Mononuclear cell (primary cell): Measurements from ENCODE around the gene ATP13A3. TPM values are rescaled to one million over a fixed set of nuclear protein-coding genes. Genes with fewer than 3 reads are reported as not detected.
A peak's percentile ranks its signal among the peaks of the same experiment; 100 is the strongest.
"Not testable (repeated sequence)": the region's sequence is repeated elsewhere in the genome, so short reads cannot be mapped to it uniquely, and the experiment has no call there.

Experiments
- H3K27me3 ChIP-seq: 2 replicates; pipeline ENCODE4 v1.6.0; 2011; ENCODE audit warnings: low read length, control low read depth; ENCODE audit not compliant: insufficient read depth
- H3K4me1 ChIP-seq: 2 replicates; pipeline ENCODE4 v1.5.1; 2011; ENCODE audit warnings: mild to moderate bottlenecking, low read length, control low read depth; ENCODE audit not compliant: insufficient read depth
- H3K4me3 ChIP-seq: 2 replicates; pipeline ENCODE4 v1.5.1; 2011; ENCODE audit warnings: mild to moderate bottlenecking, low read length, moderate library complexity
- H3K9me3 ChIP-seq: 2 replicates; pipeline ENCODE4 v1.5.1; 2011; ENCODE audit warnings: low read depth, mild to moderate bottlenecking, control low read depth, low read length
- total RNA-seq: library from RNA; depleted of rRNA; stranded (reverse); fragments of >200 nt; gene quantifications from one replicate; pipeline ENCODE4 v1.2.3, GENCODE V29; 2012

The ATP13A3 gene
- 179 TPM for total RNA-seq

GRCh38 chr3:194486540-194487288 lies at the start of gene ATP13A3:
TSS of gene ATP13A3 (minus strand) at chr3:194487002. CDS start at chr3:194462190, 24,812 bp downstream.
- peaks cover 57% of the 10 kb centered on the region for H3K4me1 ChIP-seq
- H3K9me3 ChIP-seq: no peaks in the 10 kb centered on the region
- peak within 1 kb of the TSS; percentile 60 for H3K4me3 ChIP-seq
- no peaks in the 10 kb centered on the region for H3K27me3 ChIP-seq

DNA sequence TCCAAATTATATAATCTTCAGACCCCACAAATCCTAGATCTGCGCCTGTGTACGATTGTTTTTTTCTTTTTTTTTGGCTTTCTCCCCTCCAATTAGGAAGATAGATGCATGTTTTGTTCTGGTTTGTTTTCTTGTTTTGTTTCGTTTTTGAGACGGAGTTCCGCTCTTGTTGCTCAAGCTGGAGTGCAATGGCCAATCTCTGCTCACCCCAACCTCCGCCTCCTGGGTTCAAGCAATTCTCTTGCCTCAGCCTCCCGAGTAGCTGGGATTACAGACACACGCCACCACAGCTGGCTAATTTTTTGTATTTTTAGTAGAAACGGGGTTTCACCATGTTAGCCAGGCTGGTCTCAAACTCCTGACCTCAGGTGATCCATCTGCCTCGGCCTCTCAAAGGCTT lies 48.4 kb upstream of the ATP13A3 start:
- H3K4me3 ChIP-seq, H3K4me1 ChIP-seq, H3K27me3 ChIP-seq: not testable (repeated sequence)
- peaks cover 10% of the 10 kb centered on the region for H3K9me3 ChIP-seq

DNA sequence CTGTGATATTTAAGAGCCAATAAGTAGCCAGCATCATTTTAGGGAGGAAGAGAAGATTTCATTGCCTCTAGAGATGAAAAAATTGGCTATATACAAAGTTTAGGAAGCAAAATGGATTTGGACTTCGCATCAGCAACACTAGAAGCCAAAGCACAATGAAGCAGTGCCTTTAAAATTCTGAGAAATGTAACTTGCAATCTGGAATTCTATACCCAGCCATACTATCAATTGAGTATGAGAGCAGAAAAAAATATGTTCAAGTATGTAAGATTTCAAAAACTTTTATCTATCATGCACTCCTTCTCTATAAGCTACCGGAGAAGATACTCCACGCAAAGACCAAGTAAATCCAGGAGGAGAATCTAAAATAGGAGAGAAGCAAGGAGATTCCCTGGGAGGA lies 47.4 kb upstream of the ATP13A3 start:
- H3K4me1 ChIP-seq: peaks cover 5% of the 10 kb centered on the region
- H3K4me3 ChIP-seq: no peak overlapping the region
- peaks cover 10% of the 10 kb centered on the region for H3K9me3 ChIP-seq
- no peaks in the 10 kb centered on the region for H3K27me3 ChIP-seq

- Histone ChIP-seq H3K9me3 (peaks cover 10% of the 10 kb centered on the region), H3K4me1 (peaks cover 5% of the 10 kb centered on the region), H3K27me3 (no peaks in the 10 kb centered on the region), H3K4me3 (no peak overlapping the region)
Measured at GRCh38 chr3:194532591-194532990, 45.8 kb upstream of the ATP13A3 start.

- Histone ChIP-seq H3K9me3 (no peaks in the 10 kb centered on the region), H3K4me3 (no peak overlapping the region), H3K4me1 (peaks cover 6% of the 10 kb centered on the region), H3K27me3 (no peaks in the 10 kb centered on the region)
Measured at GRCh38 chr3:194527726-194528125, 40.9 kb upstream of the ATP13A3 start.

DNA sequence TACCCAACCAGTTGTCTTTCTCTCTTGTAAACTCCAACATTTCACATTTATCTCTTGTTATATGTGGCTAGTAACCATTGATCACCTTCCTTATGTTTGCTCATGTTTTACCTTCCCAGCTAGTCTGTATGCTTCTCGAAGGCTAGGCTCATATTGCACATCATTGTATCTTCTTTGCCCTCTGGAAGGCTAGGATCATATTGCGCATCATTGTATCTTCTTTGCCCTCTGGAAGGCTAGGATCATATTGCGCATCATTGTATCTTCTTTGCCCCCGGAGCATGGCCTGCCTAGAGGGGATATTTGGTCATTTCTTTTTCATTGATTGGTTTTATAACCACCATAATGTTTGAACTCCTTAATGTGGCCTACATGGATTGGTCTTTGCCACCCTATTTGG lies 39.4 kb upstream of the ATP13A3 start:
- Histone ChIP-seq H3K27me3 (no peaks in the 10 kb centered on the region), H3K9me3 (no peaks in the 10 kb centered on the region), H3K4me3 (no peak overlapping the region), H3K4me1 (peaks cover 6% of the 10 kb centered on the region)

DNA sequence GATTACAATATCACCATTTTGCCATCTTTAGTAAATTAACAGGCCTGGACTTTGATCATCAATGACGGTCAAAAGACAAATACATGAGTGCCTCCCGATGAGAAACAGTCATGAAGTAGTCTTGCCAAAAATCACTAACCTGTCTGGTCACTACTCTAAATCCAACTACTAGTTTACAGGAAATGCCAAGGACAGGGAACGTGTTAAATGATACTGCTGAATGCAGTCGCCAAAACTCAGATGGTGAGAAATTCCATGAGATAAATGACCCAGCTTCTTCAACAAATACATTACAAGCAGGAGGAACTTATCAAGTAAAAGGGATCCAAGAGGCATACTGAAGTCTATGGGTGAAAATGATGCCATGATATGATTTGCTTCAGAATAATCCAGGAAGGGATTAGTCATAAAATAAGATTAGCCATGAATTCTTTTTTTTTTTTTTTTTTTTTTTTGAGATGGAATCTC lies 35.8 kb upstream of the ATP13A3 start:
- H3K27me3 ChIP-seq: no peaks in the 10 kb centered on the region
- H3K4me1 ChIP-seq: peaks cover 6% of the 10 kb centered on the region
- H3K9me3 ChIP-seq: no peaks in the 10 kb centered on the region
- no peak overlapping the region for H3K4me3 ChIP-seq

- no peaks in the 10 kb centered on the region for H3K27me3 ChIP-seq
- H3K4me3 ChIP-seq: no peak overlapping the region
- H3K4me1 ChIP-seq: peaks cover 6% of the 10 kb centered on the region
- H3K9me3 ChIP-seq: no peaks in the 10 kb centered on the region
Measured at GRCh38 chr3:194521510-194522260, 34.9 kb upstream of the ATP13A3 start.

GRCh38 chr3:194520682-194521162 lies 33.9 kb upstream of the ATP13A3 start:
- not testable (repeated sequence) for H3K9me3 ChIP-seq, H3K27me3 ChIP-seq, H3K4me1 ChIP-seq, H3K4me3 ChIP-seq

DNA sequence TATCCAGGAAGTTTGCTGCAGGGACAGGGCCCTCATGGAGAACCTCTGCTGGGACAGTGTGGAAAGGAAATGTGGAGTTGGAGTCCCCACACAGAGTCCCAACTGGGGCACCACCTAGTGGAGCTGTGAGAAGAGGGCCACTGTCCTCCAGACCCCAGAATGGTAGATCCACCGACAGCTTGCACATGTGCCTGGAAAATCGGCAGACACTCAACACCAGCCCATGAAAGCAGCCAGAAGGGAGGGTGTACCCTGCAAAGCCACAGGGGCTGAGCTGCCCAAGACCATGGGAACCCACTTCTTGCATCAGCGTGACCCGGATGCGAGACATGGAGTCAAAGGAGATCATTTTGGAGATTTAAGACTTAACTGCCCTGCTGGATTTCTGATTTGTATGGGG lies 33.4 kb upstream of the ATP13A3 start:
- H3K27me3 ChIP-seq, H3K9me3 ChIP-seq, H3K4me3 ChIP-seq, H3K4me1 ChIP-seq: not testable (repeated sequence)

GRCh38 chr3:194518652-194519051 lies 31.9 kb upstream of the ATP13A3 start:
- H3K27me3 ChIP-seq: no peaks in the 10 kb centered on the region
- H3K9me3 ChIP-seq: no peaks in the 10 kb centered on the region
- no peak overlapping the region for H3K4me3 ChIP-seq
- no peaks in the 10 kb centered on the region for H3K4me1 ChIP-seq

DNA sequence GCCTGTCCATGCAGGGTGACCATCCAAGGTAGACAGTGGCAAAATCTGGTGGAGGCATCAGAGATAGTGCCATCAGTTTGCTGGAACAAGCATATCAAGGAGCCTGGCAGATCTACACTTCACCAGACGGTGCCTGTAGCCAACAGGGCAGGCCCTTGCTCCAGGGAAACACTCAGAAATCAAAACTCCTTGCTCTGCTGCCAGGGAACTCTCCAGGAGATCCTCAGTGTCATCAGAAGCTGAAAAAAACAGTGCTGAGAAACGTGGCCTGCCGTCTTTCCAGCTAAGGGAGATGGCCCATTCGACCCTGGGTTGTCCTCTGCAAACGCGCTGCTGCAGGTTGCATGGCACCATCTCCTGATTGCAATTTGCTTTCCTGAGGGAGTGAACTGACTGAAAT lies 30.5 kb upstream of the ATP13A3 start:
- Histone ChIP-seq H3K4me3 (no peak overlapping the region), H3K9me3 (no peaks in the 10 kb centered on the region), H3K4me1 (no peaks in the 10 kb centered on the region), H3K27me3 (no peaks in the 10 kb centered on the region)

- Histone ChIP-seq H3K9me3 (no peaks in the 10 kb centered on the region), H3K4me1 (no peaks in the 10 kb centered on the region), H3K4me3 (no peak overlapping the region), H3K27me3 (no peaks in the 10 kb centered on the region)
Measured at GRCh38 chr3:194514626-194515025, 27.8 kb upstream of the ATP13A3 start.

GRCh38 chr3:194512895-194513601 lies 26.2 kb upstream of the ATP13A3 start:
- H3K9me3 ChIP-seq: no peaks in the 10 kb centered on the region
- no peaks in the 10 kb centered on the region for H3K27me3 ChIP-seq
- H3K4me1 ChIP-seq: peaks cover 13% of the 10 kb centered on the region
- no peak overlapping the region for H3K4me3 ChIP-seq
